Cardiac fibroblast (primary cell): ENCODE measurements around the gene MAMDC4.
A peak's percentile ranks its signal among the peaks of the same experiment; 100 is the strongest.
"Not testable (repeated sequence)": the region's sequence is repeated elsewhere in the genome, so short reads cannot be mapped to it uniquely, and the experiment has no call there.

ENCODE experiments used
- DNase-seq, 2 donors: peaks; one replicate each; pipeline versions ENCODE4 v3.0.0 to v3.0.0-alpha.2; 2010; ENCODE audit warnings: low read depth in 2 of 2
- H3K4me3 ChIP-seq, 2 donors: replicated peaks in 1 of 2; 1 replicate in 1 of 2; 2 replicates in 1 of 2; pipeline ENCODE4 v1.5.1; 2011; ENCODE audit warnings: low read depth in 2 of 2, low read length in 2 of 2, mild to moderate bottlenecking in 2 of 2, moderate library complexity in 1 of 2
- CTCF ChIP-seq: IDR thresholded peaks from one replicate; pipeline ENCODE4 v1.5.1; 2011; ENCODE audit warnings: low read depth, mild to moderate bottlenecking, low read length, inconsistent platforms

The MAMDC4 gene

GRCh38 chr9:136875155-136875554, 23.0 kb downstream of the MAMDC4 start:
- DNase-seq = no peak
- no peak for TF ChIP-seq CTCF
- no peak overlapping the region for H3K4me3 ChIP-seq

GRCh38 chr9:136876476-136876875, 24.3 kb downstream of the MAMDC4 start:
- TF ChIP-seq CTCF = no peak
- DNase-seq = no peak
- no peak overlapping the region for H3K4me3 ChIP-seq

DNA sequence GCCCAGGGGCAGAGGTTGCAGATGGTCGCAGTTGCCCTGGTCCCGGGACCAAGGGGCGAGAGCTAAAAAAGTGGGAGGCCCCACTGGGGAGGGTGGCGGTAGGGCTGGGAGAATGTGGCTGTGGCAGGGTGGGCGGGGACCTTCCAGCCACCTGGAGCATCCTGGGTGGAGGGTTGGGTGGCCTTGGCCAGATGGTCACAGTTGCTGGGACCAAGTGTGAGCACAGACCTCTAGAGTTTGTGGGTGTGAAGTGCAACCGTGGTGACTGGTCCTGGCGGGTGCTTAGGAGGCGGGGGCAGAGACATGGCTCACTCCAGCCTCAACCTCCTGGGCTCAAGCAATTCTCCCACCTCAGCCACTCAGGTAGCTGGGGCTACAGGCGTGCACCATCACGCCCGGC, 28.5 kb downstream of the MAMDC4 start:
- TF ChIP-seq CTCF = no peak
- no peak overlapping the region for H3K4me3 ChIP-seq
- DNase-seq = no peak

DNA sequence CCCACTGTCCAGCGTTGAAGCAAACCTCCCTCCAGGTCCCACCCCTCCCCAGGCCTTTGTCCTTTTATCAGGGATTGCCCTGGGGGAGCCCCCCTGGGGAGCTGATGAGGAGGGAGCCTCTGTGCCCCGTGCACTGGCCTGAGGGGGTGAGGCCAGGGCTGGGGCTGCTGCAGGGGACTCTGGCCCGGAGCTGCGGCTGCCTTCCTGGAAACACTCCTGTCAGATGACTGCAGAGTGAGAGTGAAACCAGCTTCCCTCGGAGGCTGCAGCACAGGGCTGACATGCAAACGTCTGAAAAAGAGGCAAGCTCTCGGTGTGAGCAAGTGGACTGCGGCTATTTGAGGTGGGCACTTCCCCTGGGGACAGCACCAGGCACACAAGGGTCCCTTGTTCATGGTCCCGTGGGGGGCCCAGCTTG, 29.6 kb downstream of the MAMDC4 start:
- H3K4me3 ChIP-seq = peak overlapping the region; percentile 5 to 14
- no peak for TF ChIP-seq CTCF
- DNase-seq = peak in 1 of 2 donors; percentile 60

DNA sequence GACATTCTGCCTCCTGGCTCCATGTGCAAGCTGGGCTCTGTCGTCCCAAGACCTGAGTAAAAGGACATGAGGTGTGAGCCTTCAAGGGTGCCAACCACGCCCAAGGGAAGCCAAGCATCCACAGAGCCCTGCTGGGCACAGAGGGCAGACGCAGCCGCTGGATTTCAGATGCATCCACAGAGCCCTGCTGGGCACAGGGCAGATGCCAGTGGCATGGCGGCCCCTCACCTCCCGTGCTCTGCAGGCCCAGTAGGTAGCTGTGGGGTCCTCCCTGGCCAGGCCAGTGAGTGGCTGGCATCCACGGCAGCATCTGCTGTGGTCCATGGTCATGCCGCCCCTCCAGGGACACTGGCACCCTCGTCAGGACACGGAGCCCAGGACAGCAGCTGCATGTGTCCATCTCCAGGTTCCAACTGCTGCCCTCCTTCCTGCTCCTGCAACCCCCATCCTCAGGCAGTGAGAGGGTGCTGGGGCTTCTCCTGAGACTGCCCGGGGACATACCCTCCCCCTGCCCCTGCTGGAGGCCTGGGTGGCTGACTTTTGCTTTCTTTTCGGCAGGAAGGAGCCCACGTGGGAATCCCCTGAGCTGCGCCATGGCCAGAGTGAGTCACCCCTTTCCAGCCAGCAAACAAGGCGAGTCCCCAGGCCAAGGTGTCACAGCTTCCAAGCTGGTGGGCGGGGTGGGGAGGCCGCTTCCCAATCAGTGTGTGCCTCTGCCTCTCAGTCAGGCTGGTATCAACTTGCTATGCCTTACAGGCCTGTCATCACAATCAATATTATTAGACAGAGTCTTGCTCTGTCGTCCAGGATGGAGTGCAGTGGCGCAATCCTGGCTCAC, 30.2 kb downstream of the MAMDC4 start:
- peak; percentile 8 for TF ChIP-seq CTCF
- peak; percentile 77 to 85 for DNase-seq
- peak overlapping the region; percentile 5 to 34 for H3K4me3 ChIP-seq

GRCh38 chr9:136882947-136883283, 30.8 kb downstream of the MAMDC4 start:
- H3K4me3 ChIP-seq, DNase-seq: not testable (repeated sequence)

GRCh38 chr9:136883670-136884069, 31.5 kb downstream of the MAMDC4 start:
- DNase-seq = not testable (repeated sequence)

More at GRCh38 chr9:136883670-136884069, 31.5 kb downstream of the MAMDC4 start:
- H3K4me3 ChIP-seq = not testable (repeated sequence)
